Liver (tissue), 9 donors: ENCODE data around the gene TEX10. TPM values are rescaled to one million over a fixed set of nuclear protein-coding genes. Genes with fewer than 3 reads are reported as not detected.

Experiments used
- DNase-seq: peaks from one replicate; pipeline ENCODE4 v3.0.0-alpha.2; 2017; ENCODE audit warnings: low spot score
- H3K27ac ChIP-seq, 2 donors: one replicate each; pipeline ENCODE4 v1.7.0; 2013; ENCODE audit warnings: inconsistent platforms in 2 of 2, low read length in 2 of 2, control low read depth in 1 of 2, low read depth in 1 of 2, mild to moderate bottlenecking in 1 of 2
- H3K27me3 ChIP-seq, 4 donors: one replicate each; pipeline versions ENCODE4 v1.6.1 to v1.7.0; 2013; ENCODE audit warnings: low read length in 3 of 4, inconsistent platforms in 1 of 4, mild to moderate bottlenecking in 1 of 4, moderate library complexity in 1 of 4; ENCODE audit not compliant: control insufficient read depth in 4 of 4, insufficient read depth in 4 of 4
- H3K36me3 ChIP-seq, 4 donors: one replicate each; pipeline versions ENCODE4 v1.6.1 to v1.7.0; 2013; ENCODE audit warnings: low read length in 3 of 4, mild to moderate bottlenecking in 3 of 4, low read depth in 1 of 4, moderate library complexity in 1 of 4; ENCODE audit not compliant: control insufficient read depth in 4 of 4, insufficient read depth in 3 of 4
- H3K4me1 ChIP-seq, 4 donors: one replicate each; pipeline versions ENCODE4 v1.6.1 to v1.7.0; 2013; ENCODE audit warnings: low read length in 3 of 4, mild to moderate bottlenecking in 3 of 4, moderate library complexity in 1 of 4; ENCODE audit not compliant: control insufficient read depth in 4 of 4, insufficient read depth in 4 of 4
- H3K4me3 ChIP-seq, 3 donors: one replicate each; pipeline versions ENCODE4 v1.6.1 to v1.7.0; 2013; ENCODE audit warnings: low read length in 3 of 3, control low read depth in 1 of 3, low read depth in 1 of 3, mild to moderate bottlenecking in 1 of 3
- H3K9ac ChIP-seq, 2 donors: one replicate each; pipeline ENCODE4 v1.7.0; 2013; ENCODE audit warnings: low read length in 2 of 2, mild to moderate bottlenecking in 2 of 2, moderate library complexity in 2 of 2, control low read depth in 1 of 2, low read depth in 1 of 2
- H3K9me3 ChIP-seq, 4 donors: one replicate each; pipeline versions ENCODE4 v1.6.1 to v1.7.0; 2013; ENCODE audit warnings: low read length in 3 of 4; ENCODE audit not compliant: control insufficient read depth in 4 of 4
- ATF3 ChIP-seq: IDR thresholded peaks from 2 replicates; pipeline ENCODE4 v1.6.1; 2016; ENCODE audit warnings: antibody characterized with exemption
- EGR1 ChIP-seq, 2 donors: IDR thresholded peaks; 2 replicates each; pipeline ENCODE4 v1.6.1; 2016 to 2018; ENCODE audit warnings: antibody characterized with exemption in 2 of 2, low read depth in 2 of 2
- GABPA ChIP-seq, 2 donors: IDR thresholded peaks in 1 of 2; conservative IDR thresholded peaks in 1 of 2; 2 replicates each; pipeline ENCODE4 v1.6.1; 2016; ENCODE audit warnings: antibody characterized with exemption in 2 of 2, mild to moderate bottlenecking in 1 of 2, moderate library complexity in 1 of 2
- JUND ChIP-seq, 2 donors: IDR thresholded peaks; 2 replicates each; pipeline ENCODE4 v1.6.1; 2016; ENCODE audit warnings: antibody characterized with exemption in 2 of 2
- MAX ChIP-seq: IDR thresholded peaks from 2 replicates; pipeline ENCODE4 v1.6.1; 2016; ENCODE audit warnings: antibody characterized with exemption
- NR2F2 ChIP-seq: IDR thresholded peaks from 2 replicates; pipeline ENCODE4 v1.6.1; 2016; ENCODE audit warnings: antibody characterized with exemption
- RAD21 ChIP-seq, 2 donors: IDR thresholded peaks; 2 replicates each; pipeline ENCODE4 v1.6.1; 2016; ENCODE audit warnings: antibody characterized with exemption in 2 of 2, mild to moderate bottlenecking in 2 of 2
- REST ChIP-seq: IDR thresholded peaks from 2 replicates; pipeline ENCODE4 v1.6.1; 2016; ENCODE audit warnings: antibody characterized with exemption, mild to moderate bottlenecking
- RXRA ChIP-seq, 2 donors: IDR thresholded peaks; 2 replicates each; pipeline ENCODE4 v1.6.1; 2017 to 2018; ENCODE audit warnings: antibody characterized with exemption in 2 of 2, mild to moderate bottlenecking in 1 of 2
- SP1 ChIP-seq: IDR thresholded peaks from 2 replicates; pipeline ENCODE4 v1.6.1; 2018; ENCODE audit warnings: antibody characterized with exemption, mild to moderate bottlenecking
- YY1 ChIP-seq: IDR thresholded peaks from 2 replicates; pipeline ENCODE4 v1.6.1; 2016; ENCODE audit warnings: antibody characterized with exemption, mild to moderate bottlenecking
- ZBTB33 ChIP-seq: IDR thresholded peaks from 2 replicates; pipeline ENCODE4 v1.6.1; 2016; ENCODE audit warnings: antibody characterized with exemption
- WGBS: extraction: QIAGEN DNeasy Blood & Tissue Kit; methylation state at CpG from one replicate; pipeline ENCODE4 v1.1.7; 2013; 5-methylcytosine and 5-hydroxymethylcytosine counted together
- polyA plus RNA-seq, 2 donors: library from polyadenylated mRNA; stranded (reverse) in 1 of 2; unstranded in 1 of 2; fragments of 200-250 nt in 1 of 2; fragments of >200 nt in 1 of 2; fragmentation: Nextera tagmentation in 1 of 2; extraction: Ambion mirVana in 1 of 2; gene quantifications; one replicate each; pipeline versions ENCODE4 v1.2.1 to v1.2.3, GENCODE V29; 2013 to 2015
- total RNA-seq, 2 donors: library from RNA; depleted of rRNA; stranded (reverse); fragments of >200 nt; gene quantifications; one replicate each; pipeline ENCODE4 v1.2.3, GENCODE V29; 2014
- donor health status: healthy.
- donor health status: healthy.
- donor health status: healthy.
- donor health status: healthy.
- donor health status: healthy.

Gene TEX10
- total and polyA plus RNA-seq, 4 donors, result 3.3 to 10.0 (median 6.1) TPM

- Histone ChIP-seq H3K4me1 (peaks cover 0 to 1% (median 0%) of the 10 kb centered on the region in 4 donors), H3K9me3 (no peaks in the 10 kb centered on the region), H3K36me3 (peaks cover 0 to 8% (median 5%) of the 10 kb centered on the region in 4 donors), H3K27ac (no peak overlapping the region), H3K9ac (no peak overlapping the region), H3K27me3 (no peaks in the 10 kb centered on the region), H3K4me3 (no peak overlapping the region)
- WGBS, result 97% methylated on average over 4 of the region's 4 CpGs
- DNase-seq, result no peak
- no peak for TF ChIP-seq EGR1 (IDR thresholded peaks at IDR 0.05; ENCODE audit: low read depth in 2 of 2)
- TF ChIP-seq JUND (IDR thresholded peaks at IDR 0.05), result no peak
- no peak for TF ChIP-seq GABPA (IDR thresholded peaks at IDR 0.05 in 1 of 2, conservative IDR thresholded peaks at IDR 0.05 in 1 of 2)
- no peak for TF ChIP-seq MAX
- TF ChIP-seq SP1, result no peak
- TF ChIP-seq ATF3, result no peak
- no peak for TF ChIP-seq YY1
- TF ChIP-seq RXRA (IDR thresholded peaks at IDR 0.05), result no peak
- TF ChIP-seq REST, result no peak
- TF ChIP-seq ZBTB33, result no peak
- no peak for TF ChIP-seq RAD21 (IDR thresholded peaks at IDR 0.05)
- no peak for TF ChIP-seq NR2F2
These were observed 37.2 kb downstream of the TEX10 start for GRCh38 chr9:100315561-100315960.

GRCh38 chr9:100309992-100310391, 42.8 kb downstream of the TEX10 start:
- H3K9me3 ChIP-seq, result no peaks in the 10 kb centered on the region
- 94% methylated on average over 2 of the region's 2 CpGs for WGBS
- H3K27ac ChIP-seq, result no peak overlapping the region
- H3K36me3 ChIP-seq, result peaks cover 0 to 3% (median 0%) of the 10 kb centered on the region in 4 donors
- H3K27me3 ChIP-seq, result no peaks in the 10 kb centered on the region
- DNase-seq, result no peak
- no peak overlapping the region for H3K9ac ChIP-seq
- no peak for TF ChIP-seq REST
- no peak for TF ChIP-seq SP1
- no peak for TF ChIP-seq YY1
- no peak overlapping the region for H3K4me3 ChIP-seq
- H3K4me1 ChIP-seq, result peaks cover 0 to 1% (median 0%) of the 10 kb centered on the region in 4 donors
